PC-3 (cell line): Measurements from ENCODE around the gene TEC.

ENCODE experiments used
- EZH2phosphoT487 ChIP-seq: fragments of 300-600 bp; sonication (generic); IDR thresholded peaks from 2 replicates; pipeline ENCODE4 v1.6.1; 2018; ENCODE audit warnings: mild to moderate bottlenecking, antibody characterized with exemption, low read length, borderline replicate concordance
- TF ChIP-seq, protein P1 (sequence below): fragments of 300-600 bp; sonication (generic); conservative IDR thresholded peaks from 2 replicates; pipeline ENCODE4 v1.5.1; 2017; ENCODE audit warnings: antibody characterized with exemption, low read depth, mild to moderate bottlenecking, low read length

DNA sequence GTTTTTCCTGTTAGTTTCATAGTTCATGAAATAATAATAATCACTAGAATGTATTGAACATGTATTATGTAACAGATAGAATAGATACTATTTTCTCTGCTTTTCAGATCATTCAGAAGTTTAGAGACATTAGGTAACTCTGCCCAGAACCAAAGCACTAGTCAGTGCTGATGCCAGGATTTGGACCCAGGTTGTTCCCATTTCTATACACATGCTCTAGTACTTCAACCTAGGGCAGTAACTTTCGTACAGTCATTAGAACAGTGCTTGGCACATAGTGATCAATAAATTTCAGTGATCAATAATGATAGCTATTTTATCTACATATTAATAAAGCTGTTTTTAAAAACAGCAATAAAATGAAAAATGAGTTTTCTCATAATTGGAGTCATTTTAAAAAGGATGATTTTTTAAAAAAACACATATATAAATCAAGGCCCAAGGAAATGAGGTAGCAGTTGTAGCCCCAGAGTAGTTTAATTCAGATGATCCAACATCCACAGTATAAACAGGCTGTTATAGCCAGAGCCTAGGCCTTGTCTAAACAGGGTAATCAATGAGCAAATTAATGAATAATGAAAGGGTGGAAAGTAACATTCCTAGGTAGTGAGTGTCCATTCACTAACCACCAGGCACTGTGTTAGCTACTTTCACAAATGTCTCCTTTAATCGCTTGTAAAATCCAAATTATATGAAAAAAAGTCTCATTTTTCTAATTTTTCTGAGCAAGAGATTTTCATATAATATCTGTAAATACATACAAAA, 161.1 kb downstream of the TEC start:
- TF ChIP-seq, protein P1, sequence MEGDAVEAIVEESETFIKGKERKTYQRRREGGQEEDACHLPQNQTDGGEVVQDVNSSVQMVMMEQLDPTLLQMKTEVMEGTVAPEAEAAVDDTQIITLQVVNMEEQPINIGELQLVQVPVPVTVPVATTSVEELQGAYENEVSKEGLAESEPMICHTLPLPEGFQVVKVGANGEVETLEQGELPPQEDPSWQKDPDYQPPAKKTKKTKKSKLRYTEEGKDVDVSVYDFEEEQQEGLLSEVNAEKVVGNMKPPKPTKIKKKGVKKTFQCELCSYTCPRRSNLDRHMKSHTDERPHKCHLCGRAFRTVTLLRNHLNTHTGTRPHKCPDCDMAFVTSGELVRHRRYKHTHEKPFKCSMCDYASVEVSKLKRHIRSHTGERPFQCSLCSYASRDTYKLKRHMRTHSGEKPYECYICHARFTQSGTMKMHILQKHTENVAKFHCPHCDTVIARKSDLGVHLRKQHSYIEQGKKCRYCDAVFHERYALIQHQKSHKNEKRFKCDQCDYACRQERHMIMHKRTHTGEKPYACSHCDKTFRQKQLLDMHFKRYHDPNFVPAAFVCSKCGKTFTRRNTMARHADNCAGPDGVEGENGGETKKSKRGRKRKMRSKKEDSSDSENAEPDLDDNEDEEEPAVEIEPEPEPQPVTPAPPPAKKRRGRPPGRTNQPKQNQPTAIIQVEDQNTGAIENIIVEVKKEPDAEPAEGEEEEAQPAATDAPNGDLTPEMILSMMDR, result no peak
- TF ChIP-seq EZH2phosphoT487, result no peak
